ENCODE data around the gene OR10G8. TPM values are rescaled to one million over a fixed set of nuclear protein-coding genes. Genes with fewer than 3 reads are reported as not detected.
"Not testable (repeated sequence)": the region's sequence is repeated elsewhere in the genome, so short reads cannot be mapped to it uniquely, and the experiment has no call there.

The OR10G8 gene
- total and polyA plus RNA-seq, 2 of the 4 experiments (the other 2 are of a cell fraction), result not detected

DNA sequence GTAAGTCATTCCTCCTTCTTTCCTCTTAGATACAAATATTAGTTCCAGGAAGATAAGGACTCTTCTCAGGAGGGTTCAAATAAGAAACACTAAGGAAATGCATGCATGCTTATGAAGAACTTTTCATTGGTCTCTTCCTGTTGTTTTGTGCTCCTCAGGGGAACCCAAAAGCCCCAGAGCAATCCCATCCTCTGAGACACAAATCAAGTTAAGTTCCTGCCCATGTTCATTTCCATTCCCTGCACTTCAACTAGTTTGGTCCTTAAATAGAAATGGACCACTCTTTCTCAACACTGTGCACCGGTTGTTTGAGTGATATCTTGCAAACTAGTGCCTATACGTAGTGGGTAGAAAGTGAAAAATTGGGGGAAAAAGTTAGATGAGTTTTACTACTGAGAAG is 13.9 kb upstream of the OR10G8 start, which contains the start of gene OR10G4:
Gene OR10G4 (plus strand): TSS at position 301 of the 400 bp plus-strand sequence. CDS start 2,578 bp downstream, outside the sequence.
- Histone ChIP-seq H3K9ac (ENCODE audit: low read depth, low read length) (no peak within 1 kb of the TSS), H3K4ac (ENCODE audit: low read depth, low read length) (no peak within 1 kb of the TSS), H3K14ac (replicated peaks; ENCODE audit: low read depth, low read length) (no peak within 1 kb of the TSS), H3K9me3 (ENCODE audit: control insufficient read depth, insufficient read depth, low read length) (peaks cover 5% of the 10 kb centered on the region; the same call in 1 of the 2 replicates), H3K18ac (ENCODE audit: low read depth, low read length) (no peak within 1 kb of the TSS), H3K4me1 (ENCODE audit: control insufficient read depth, insufficient read depth, low read length) (no peaks in the 10 kb centered on the region), H3K27ac (ENCODE audit: insufficient read depth, low read length) (no peak within 1 kb of the TSS), H3K4me3 (ENCODE audit: insufficient read depth, low read depth, low read length) (no peak within 1 kb of the TSS), H2AK5ac (ENCODE audit: low read depth, low read length) (no peak within 1 kb of the TSS), H3K4me2 (ENCODE audit: low read depth, low read length) (no peak within 1 kb of the TSS), H3K27me3 (ENCODE audit: control insufficient read depth, insufficient read depth, low read length) (no peaks in the 10 kb centered on the region), H2BK120ac (ENCODE audit: low read depth, low read length) (no peak within 1 kb of the TSS), H3K56ac (ENCODE audit: extremely low read depth, insufficient read depth, low read length) (no peak within 1 kb of the TSS), H3K9me1 (ENCODE audit: insufficient read depth, low read length) (no peaks in the 10 kb centered on the region), H4K91ac (ENCODE audit: insufficient read depth, low read depth, low read length) (no peak within 1 kb of the TSS), H2AK9ac (replicated peaks; ENCODE audit: low read depth, low read length, poor library complexity) (no peak within 1 kb of the TSS), H2BK5ac (ENCODE audit: low read depth, low read length, poor library complexity, severe bottlenecking) (no peak within 1 kb of the TSS), H3K79me1 (ENCODE audit: low read depth in 1 of 2, low read length in 2 of 2) (no peaks in the 10 kb centered on the region), H3K23ac (ENCODE audit: low read depth, low read length) (no peak within 1 kb of the TSS), H4K20me1 (ENCODE audit: insufficient read depth, low read length) (no peaks in the 10 kb centered on the region), H2AFZ (replicated peaks; ENCODE audit: low read length, poor library complexity) (no peak within 1 kb of the TSS), H3K36me3 (ENCODE audit: control insufficient read depth, insufficient read depth, low read length) (no peaks in the 10 kb centered on the region), H2BK15ac (ENCODE audit: low read depth, low read length) (no peak within 1 kb of the TSS), H2BK20ac (ENCODE audit: low read depth, low read length) (no peak within 1 kb of the TSS), H4K8ac (ENCODE audit: low read depth in 2 of 2, low read length in 2 of 2) (no peak within 1 kb of the TSS), H4K5ac (ENCODE audit: low read depth, low read length) (no peak within 1 kb of the TSS)
- BruUV-seq (replicated peaks), result no TSS peak
- ChIA-PET CTCF (no interaction called here), POLR2A (ENCODE audit: unreplicated experiment) (no interaction called here)
- TF ChIP-seq, protein P1, sequence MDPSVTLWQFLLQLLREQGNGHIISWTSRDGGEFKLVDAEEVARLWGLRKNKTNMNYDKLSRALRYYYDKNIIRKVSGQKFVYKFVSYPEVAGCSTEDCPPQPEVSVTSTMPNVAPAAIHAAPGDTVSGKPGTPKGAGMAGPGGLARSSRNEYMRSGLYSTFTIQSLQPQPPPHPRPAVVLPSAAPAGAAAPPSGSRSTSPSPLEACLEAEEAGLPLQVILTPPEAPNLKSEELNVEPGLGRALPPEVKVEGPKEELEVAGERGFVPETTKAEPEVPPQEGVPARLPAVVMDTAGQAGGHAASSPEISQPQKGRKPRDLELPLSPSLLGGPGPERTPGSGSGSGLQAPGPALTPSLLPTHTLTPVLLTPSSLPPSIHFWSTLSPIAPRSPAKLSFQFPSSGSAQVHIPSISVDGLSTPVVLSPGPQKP (IDR thresholded peaks at IDR 0.05; ENCODE audit: borderline replicate concordance, low read depth, low read length), result no peak
- DNase-seq (no peak), ATAC-seq (ENCODE audit: low read depth) (no peak)
- in situ Hi-C loops (cut with MboI; ENCODE audit: low sequenced_read_pairs) (no loop called here), dilution Hi-C loops (cut with HindIII; ENCODE audit: low sequenced_read_pairs, unreplicated experiment) (no loop called here), intact Hi-C loops (cut with micrococcal nuclease) (no loop called here)
- WGBS, 2 experiments (ENCODE audit: extremely low coverage in 2 of 2, insufficient read length in 1 of 2), result no CpG with 5 or more reads among the region's 2 CpGs

DNA sequence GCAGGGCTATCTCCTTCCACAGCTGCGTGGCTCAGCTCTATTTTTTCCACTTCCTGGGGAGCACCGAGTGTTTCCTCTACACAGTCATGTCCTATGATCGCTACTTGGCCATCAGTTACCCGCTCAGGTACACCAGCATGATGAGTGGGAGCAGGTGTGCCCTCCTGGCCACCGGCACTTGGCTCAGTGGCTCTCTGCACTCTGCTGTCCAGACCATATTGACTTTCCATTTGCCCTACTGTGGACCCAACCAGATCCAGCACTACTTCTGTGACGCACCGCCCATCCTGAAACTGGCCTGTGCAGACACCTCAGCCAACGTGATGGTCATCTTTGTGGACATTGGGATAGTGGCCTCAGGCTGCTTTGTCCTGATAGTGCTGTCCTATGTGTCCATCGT is 10.8 kb upstream of the OR10G8 start:
- CTCF ChIA-PET; H3K4me1 ChIP-seq (ENCODE audit: control insufficient read depth, insufficient read depth, low read length); ATAC-seq (ENCODE audit: low read depth); H2BK5ac ChIP-seq (ENCODE audit: low read depth, low read length, poor library complexity, severe bottlenecking); H3K23ac ChIP-seq (ENCODE audit: low read depth, low read length); H3K36me3 ChIP-seq (ENCODE audit: control insufficient read depth, insufficient read depth, low read length); H3K4me3 ChIP-seq (ENCODE audit: insufficient read depth, low read depth, low read length); H4K5ac ChIP-seq (ENCODE audit: low read depth, low read length); H4K91ac ChIP-seq (ENCODE audit: insufficient read depth, low read depth, low read length); H3K4me2 ChIP-seq (ENCODE audit: low read depth, low read length); H4K8ac ChIP-seq (ENCODE audit: low read depth in 2 of 2, low read length in 2 of 2); intact Hi-C loops (cut with micrococcal nuclease); H3K79me1 ChIP-seq (ENCODE audit: low read depth in 1 of 2, low read length in 2 of 2); H2BK20ac ChIP-seq (ENCODE audit: low read depth, low read length); H3K56ac ChIP-seq (ENCODE audit: extremely low read depth, insufficient read depth, low read length); H3K9me1 ChIP-seq (ENCODE audit: insufficient read depth, low read length); POLR2A ChIA-PET (ENCODE audit: unreplicated experiment); H2AK9ac ChIP-seq (replicated peaks; ENCODE audit: low read depth, low read length, poor library complexity); H3K18ac ChIP-seq (ENCODE audit: low read depth, low read length); H2AFZ ChIP-seq (replicated peaks; ENCODE audit: low read length, poor library complexity); dilution Hi-C loops (cut with HindIII; ENCODE audit: low sequenced_read_pairs, unreplicated experiment); BruUV-seq (replicated peaks); H3K9me3 ChIP-seq (ENCODE audit: control insufficient read depth, insufficient read depth, low read length); H4K20me1 ChIP-seq (ENCODE audit: insufficient read depth, low read length); H3K27ac ChIP-seq (ENCODE audit: insufficient read depth, low read length); H3K14ac ChIP-seq (replicated peaks; ENCODE audit: low read depth, low read length); H3K27me3 ChIP-seq (ENCODE audit: control insufficient read depth, insufficient read depth, low read length); H2BK15ac ChIP-seq (ENCODE audit: low read depth, low read length); H3K9ac ChIP-seq (ENCODE audit: low read depth, low read length); H2BK120ac ChIP-seq (ENCODE audit: low read depth, low read length); DNase-seq; H2AK5ac ChIP-seq (ENCODE audit: low read depth, low read length); H3K4ac ChIP-seq (ENCODE audit: low read depth, low read length); in situ Hi-C loops (cut with MboI; ENCODE audit: low sequenced_read_pairs): not testable (repeated sequence)
- WGBS, 2 experiments (ENCODE audit: extremely low coverage in 2 of 2, insufficient read length in 1 of 2), result 80% methylated on average over 1 of the region's 9 CpGs; no CpG with 5 or more reads in 1 of the 2 experiments
